GM19372 (cell line): ENCODE results near the gene CLMN.
"Not testable (repeated sequence)": the region's sequence is repeated elsewhere in the genome, so short reads cannot be mapped to it uniquely, and the experiment has no call there.

Experiments used
- ATAC-seq: cut with Tn5 transposase; IDR thresholded peaks from one replicate; pipeline ENCODE4 v1.9.1; 2021; ENCODE audit warnings: mild to moderate bottlenecking, low read depth, moderate library complexity; ENCODE audit not compliant: unreplicated experiment

The CLMN gene

DNA sequence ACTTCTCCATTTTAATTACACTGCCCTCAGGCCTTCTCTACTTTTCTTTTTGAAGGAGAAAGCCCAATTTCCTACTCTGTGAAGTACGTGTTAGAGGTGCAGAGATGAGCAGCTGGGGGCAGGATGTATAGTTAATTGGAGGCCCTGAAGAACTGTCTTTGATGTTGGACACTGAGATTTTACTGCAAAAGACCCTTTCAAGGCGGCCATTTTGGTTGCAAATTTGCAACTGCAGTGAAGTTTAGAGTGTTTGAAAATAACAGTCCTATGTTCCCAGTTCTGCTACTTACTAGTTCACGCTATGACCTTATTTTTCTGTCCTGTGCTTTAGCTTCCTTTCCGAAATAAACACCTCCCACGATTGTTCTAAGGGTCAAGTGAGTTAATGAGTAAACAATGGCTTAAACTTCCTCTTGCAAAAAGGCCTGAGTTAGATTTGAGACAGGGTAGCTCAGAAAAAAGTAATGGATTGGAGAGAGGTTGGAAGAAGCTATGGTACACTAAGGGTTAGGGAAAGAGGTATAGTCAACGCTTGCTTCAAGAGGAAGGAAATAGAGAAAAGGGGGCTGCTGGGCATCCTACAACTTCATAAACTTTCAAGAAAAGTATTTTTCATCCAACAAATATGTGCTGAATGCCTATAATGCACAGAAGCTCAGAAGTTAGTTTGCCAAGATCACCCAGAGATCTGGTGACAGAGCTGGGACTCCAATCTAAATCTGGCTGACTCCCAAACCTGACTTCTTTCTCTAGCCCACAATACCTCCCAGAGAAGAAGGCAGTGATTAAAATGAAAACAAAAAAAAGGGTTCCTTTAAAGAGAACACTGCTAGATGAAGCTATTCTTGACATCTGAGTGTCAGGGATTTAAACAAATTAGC, 135.9 kb downstream of the CLMN start:
- ATAC-seq: no peak

DNA sequence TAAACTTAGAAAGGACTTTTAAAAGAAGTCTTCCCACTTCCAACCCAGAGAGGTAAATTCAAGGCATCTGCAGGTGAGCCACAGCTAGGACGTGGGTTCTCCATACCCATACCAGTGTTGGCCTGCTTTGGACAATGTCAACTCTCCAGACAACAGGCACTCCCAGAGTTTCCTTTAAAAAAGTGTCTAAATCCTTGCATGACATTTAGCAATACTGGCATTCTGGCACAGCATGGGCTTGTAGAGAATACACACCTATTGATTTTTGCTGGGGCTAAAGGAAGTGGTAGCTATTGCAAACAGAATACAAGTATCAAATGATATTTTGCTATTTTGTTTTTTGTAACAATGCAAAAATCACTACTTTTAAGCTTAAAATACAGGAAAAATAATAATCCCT, 136.6 kb downstream of the CLMN start:
- ATAC-seq: no peak

GRCh38 chr14:95182379-95182778, 137.3 kb downstream of the CLMN start:
- ATAC-seq: no peak

DNA sequence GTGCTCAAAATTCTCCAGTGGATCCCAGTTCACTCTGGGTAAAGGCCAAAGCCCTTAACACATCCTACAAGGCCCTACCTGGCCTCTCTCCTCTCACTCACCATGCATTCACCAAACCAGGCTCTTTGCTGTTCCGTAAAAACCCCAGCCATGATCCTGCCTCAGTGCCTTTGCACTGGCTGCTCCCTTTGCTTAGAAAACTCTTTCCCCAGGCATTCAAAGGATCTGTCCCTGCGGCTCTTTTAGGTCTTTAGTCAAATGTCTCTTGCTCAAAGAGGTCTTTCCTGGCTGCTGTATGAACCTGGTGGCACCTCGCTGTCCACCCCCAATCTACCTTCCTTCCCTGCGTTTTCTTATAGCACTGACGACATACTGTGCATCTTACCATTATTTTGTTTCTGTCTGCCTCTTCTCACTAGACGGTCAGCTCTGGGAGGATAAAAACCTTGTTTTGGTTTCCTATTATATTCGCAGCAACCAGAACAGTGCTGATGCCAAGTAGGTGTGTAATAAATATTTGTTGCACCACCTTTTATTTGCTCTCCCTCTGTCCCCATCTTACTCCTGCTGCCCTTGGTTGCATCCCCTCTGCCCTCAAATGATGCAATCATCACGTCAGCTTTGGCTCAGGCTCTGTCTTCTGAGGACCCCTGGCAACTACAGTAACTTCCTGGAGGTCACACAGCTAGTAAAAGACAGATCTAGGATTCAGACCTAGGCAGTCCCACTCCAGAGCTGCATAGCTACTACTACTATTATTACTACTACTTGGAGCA, 138.6 kb downstream of the CLMN start:
- no peak for ATAC-seq

- not testable (repeated sequence) for ATAC-seq
Measured at GRCh38 chr14:95175670-95176069, 144.0 kb downstream of the CLMN start.

DNA sequence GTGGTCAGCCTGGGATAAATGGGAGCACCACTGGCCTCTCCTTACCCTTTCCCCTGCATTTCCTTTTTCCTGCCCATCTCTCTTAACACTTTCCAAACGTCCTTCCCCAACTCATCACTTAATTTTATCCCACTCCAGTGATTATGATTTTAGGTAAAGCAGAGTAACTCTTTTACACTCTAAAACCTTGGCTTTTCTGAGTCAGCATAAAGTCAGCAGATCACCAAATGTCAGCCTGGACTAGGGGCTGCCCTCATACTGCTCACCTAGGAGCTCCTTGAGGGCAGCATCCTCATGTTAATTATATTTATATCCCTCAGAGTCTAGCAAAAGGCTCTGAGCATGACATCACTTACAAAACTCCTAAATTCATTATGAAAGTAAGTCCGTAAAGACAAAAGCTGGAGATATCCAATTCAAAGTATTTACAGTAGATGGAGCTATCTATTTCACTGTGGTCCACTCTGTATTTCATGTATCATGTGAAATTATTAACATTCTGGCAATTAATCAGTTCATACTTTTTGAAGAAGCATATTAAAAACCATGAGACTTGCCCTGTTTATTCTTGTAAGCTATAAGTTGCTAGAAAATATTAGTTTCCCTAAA, 145.4 kb downstream of the CLMN start:
- ATAC-seq: no peak

GRCh38 chr14:95173518-95173917, 146.2 kb downstream of the CLMN start:
- no peak for ATAC-seq

- ATAC-seq: no peak
Measured at GRCh38 chr14:95167177-95167576, 152.5 kb downstream of the CLMN start.

DNA sequence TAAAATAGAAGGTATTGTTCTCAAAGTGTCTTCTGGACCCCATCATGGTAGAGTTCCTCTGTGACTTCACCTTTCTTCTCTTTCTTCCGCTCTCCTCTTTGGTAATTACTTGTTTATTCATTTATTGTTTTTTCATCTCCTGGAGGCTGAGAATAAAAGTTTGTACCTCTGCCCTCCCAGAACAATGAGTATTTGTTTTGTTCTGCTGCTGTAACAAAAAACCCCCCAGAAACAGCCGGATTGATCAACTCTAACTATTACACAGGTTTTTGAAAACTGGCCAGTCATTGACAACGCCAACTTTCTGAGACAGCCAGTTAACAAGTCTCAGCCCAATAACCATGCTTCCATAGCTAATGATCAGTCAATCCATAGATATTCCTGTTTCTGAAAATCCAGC, 154.2 kb downstream of the CLMN start:
- ATAC-seq: no peak

DNA sequence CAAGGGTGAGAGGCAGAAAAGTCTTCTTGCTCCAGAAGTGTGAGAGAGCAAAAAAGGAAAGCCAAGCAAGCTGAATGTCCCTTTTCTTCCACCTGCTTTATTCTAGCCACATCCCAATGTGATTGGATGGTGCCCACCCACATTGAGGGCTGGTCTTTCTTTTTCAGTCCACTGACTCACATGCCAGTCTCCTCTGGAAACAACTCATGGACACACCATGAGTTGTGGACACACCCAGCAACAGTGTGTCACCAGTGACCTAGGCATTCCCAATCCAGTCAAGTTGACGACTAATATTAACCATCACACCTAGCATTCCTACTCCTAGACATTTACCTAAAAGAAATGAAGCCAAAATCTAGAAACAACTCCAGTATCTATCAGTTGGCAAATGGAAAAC, 155.2 kb downstream of the CLMN start:
- ATAC-seq: no peak

DNA sequence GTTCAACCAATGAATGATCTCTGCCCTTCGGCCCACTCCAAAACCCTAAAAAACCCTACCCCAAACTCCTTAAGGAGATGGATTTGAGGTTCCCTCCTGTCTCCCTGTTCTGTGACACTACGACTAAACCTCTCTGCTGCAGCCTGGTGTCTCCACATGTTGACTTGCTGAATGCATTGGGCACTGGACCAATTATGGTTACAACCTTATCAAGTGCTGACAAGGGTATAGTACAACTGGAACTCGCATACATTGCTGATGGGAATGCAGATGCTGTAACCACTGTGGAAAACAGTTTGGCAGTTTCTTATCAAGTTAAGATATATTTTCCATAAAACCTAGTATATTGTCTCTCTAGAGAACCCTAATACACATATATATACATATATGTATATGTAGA, 156.0 kb downstream of the CLMN start:
- no peak for ATAC-seq

GRCh38 chr14:95163132-95163531, 156.6 kb downstream of the CLMN start:
- ATAC-seq: no peak

GRCh38 chr14:95162641-95163040, 157.1 kb downstream of the CLMN start:
- ATAC-seq: no peak

DNA sequence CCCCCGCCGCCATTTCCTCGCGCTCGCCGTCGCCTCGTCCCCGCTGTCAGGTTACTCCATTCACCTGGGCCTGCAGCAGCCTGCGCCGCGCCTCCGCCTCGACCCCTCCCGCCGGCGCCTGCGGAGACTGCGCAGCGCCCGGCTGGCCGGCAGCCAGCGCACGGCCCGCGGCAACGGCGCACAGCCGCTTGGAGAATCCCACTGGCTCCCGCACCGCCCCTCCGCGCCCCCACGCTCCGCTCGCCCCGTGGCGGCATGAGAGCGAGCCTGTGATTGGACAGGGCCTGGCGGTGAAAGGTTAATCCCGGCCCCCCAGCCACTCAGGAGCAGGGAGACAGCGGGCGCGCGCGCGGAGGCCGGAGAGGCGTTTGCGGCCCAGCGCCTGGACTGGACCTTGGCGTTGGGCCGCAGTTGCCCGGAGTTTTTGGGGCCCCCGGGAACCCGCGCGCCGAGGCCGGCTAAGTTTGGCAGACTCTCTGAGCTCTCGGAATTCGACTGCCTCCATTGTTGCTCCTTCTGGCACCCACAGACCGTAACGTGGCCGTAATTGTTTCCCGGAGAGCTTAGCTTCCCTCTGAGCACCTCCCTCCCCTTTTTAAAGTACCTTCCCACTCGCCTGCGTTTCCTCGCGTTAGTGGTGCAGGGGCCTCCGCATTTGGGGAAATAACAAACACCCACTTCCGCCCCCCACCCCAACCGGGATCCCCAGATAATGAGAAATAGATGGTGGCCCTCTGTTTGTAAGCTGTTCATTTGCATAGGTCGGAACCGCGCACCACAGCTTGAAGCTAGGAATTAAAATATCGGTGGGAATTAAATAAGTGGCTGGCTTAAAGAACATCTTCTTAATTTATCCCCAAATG, 162.2 kb downstream of the CLMN start, which contains the start of gene DICER1:
DICER1 (minus strand) TSS at position 203 of the 863 bp plus-strand sequence. CDS start 24,071 bp downstream, outside the sequence.
- ATAC-seq: peak; percentile 74

DNA sequence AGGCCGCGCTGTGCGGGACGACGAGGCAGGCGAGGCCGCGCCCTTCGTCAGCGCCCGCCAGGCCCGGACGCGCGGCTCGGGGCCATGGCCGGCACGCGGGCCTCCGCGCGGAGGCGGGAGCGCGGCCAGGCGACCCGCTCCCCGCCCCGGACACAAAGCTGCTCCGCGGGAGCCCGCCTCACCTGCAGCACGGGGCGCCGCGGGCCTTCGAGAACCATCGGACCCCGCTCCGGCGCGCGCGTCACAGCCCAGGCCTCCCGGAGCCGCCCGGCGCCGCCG, 162.7 kb downstream of the CLMN start:
- peak; percentile 34 for ATAC-seq

- ATAC-seq: peak; percentile 25
Measured at GRCh38 chr14:95156161-95157047, 163.3 kb downstream of the CLMN start.

DNA sequence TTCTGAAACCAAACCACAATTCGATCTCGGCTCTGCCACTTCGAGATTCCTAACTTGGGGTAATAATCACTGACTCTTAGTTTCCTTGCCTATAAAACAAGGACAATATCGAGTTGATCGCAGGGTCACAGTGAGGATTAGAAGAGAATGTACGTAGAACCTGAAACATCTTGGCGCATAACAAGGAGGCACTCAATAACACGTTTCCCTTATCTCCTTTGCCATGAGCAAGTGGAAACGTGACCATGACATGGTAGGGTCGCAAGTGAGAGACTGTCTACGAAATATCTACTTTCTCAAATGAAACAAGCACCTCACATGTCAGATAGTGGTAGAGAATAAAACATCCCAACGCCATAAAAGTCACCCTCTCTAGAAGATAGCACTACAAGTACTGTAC, 164.7 kb downstream of the CLMN start:
- no peak for ATAC-seq

DNA sequence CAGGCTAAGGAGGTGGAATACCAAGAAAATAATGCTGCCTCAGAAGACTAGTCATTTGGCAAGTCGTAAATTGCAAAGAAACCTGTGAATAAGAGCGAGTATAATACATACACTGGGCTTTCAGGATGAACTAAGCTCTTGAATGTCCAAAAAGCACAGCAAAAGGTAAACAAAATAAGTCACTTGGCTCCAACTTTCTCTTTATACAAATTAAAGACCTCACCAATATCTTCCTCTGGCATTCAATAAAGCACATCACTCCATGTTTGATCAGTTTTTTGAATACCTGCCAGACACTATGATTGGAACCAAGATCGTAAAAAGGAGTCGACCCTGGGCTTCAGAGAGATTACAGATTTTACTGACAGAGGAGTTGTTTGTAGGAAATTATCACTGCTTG, 165.8 kb downstream of the CLMN start:
- ATAC-seq: no peak

DNA sequence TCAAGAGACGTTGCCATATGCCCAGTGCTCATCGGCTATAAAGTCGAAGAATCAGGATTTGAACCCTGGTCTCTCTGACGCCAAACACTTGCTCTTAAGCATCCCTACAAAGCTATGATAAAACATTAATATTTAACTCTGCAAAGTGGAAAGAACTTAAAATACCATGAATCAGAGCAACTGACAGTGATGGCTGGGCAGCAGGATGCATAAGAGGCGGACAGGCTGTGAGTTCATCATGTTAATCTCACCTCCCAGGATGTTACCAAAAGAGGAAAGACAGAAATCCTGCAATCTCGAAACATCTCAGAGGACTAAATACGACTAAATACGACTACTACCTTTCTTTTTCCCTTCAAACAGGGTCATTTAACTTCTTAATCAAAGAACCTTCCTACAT, 168.1 kb downstream of the CLMN start:
- no peak for ATAC-seq

DNA sequence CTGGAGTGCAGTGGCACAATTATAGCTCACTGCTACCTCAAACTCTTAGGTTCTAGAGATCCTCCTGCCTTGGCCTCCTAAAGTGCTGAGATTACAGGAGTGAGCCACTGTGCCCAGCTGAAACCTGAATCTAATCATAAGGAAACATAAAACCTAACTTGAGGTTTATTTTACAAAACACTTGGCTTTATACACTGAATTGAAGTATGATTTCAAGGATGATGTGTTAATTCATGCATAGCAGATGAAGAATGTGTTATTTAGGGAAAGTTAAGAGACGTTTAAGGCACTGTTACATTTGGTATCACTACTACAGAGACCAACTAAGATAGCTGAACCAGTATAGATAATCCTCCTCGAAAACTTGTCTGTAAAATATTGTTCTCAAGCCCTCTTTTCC, 168.8 kb downstream of the CLMN start:
- ATAC-seq: no peak
